HL-60 (cell line): Measurements from ENCODE around the gene TANGO2.

Source experiments
- DNase-seq, 2 experiments: peaks; one replicate each; pipeline ENCODE4 v3.0.0-alpha.2; 2010 to 2020; ENCODE audit warnings: low read depth in 1 of 2, low spot score in 1 of 2
- H3K27ac ChIP-seq: fragments of 250-450 bp; sonication (Bioruptor Pico); replicated peaks from 2 replicates; pipeline ENCODE4 v1.5.1; 2020; ENCODE audit warnings: mild to moderate bottlenecking, moderate library complexity
- H3K27me3 ChIP-seq: fragments of 250-450 bp; sonication (Bioruptor Pico); 2 replicates; pipeline ENCODE4 v1.5.1; 2021; ENCODE audit warnings: mild to moderate bottlenecking, moderate library complexity; ENCODE audit not compliant: insufficient read depth, poor library complexity, severe bottlenecking
- H3K4me3 ChIP-seq: replicated peaks from 2 replicates; pipeline ENCODE4 v1.5.1; 2011; ENCODE audit warnings: mild to moderate bottlenecking, control low read depth, low read length; ENCODE audit not compliant: insufficient read depth
- CTCF ChIP-seq: IDR thresholded peaks from one replicate; pipeline ENCODE4 v1.5.1; 2011; ENCODE audit warnings: low read length, control low read depth, inconsistent platforms; ENCODE audit not compliant: insufficient read depth
- GABPA ChIP-seq: IDR thresholded peaks from 2 replicates; pipeline ENCODE4 v1.6.1; 2012; ENCODE audit warnings: low read depth
- POLR2AphosphoS5 ChIP-seq: IDR thresholded peaks from 2 replicates; pipeline ENCODE4 v1.6.1; 2012; ENCODE audit warnings: low read depth
- REST ChIP-seq: IDR thresholded peaks from 2 replicates; pipeline ENCODE4 v1.6.1; 2012; ENCODE audit warnings: low read depth; ENCODE audit not compliant: insufficient replicate concordance
- SPI1 ChIP-seq: IDR thresholded peaks from 2 replicates; pipeline ENCODE4 v1.6.1; 2012; ENCODE audit warnings: low read depth, mild to moderate bottlenecking, borderline replicate concordance

TANGO2 gene

GRCh38 chr22:20040327-20041200, 19.7 kb downstream of the TANGO2 start:
- TF ChIP-seq POLR2AphosphoS5 (no peak), GABPA (no peak), SPI1 (no peak), REST (no peak)
- DNase-seq, result no peak
- Histone ChIP-seq H3K27me3 (no peaks in the 10 kb centered on the region), H3K4me3 (no peak overlapping the region), H3K27ac (no peak overlapping the region)

- H3K4me3 ChIP-seq, result no peak overlapping the region
Observed at GRCh38 chr22:20043057-20043996, 22.4 kb downstream of the TANGO2 start.

More at GRCh38 chr22:20043057-20043996, 22.4 kb downstream of the TANGO2 start:
- TF ChIP-seq REST, result no peak
- TF ChIP-seq POLR2AphosphoS5, result no peak
- TF ChIP-seq GABPA, result no peak
- no peak for TF ChIP-seq SPI1
- no peak for TF ChIP-seq CTCF
- no peak for DNase-seq
- no peaks in the 10 kb centered on the region for H3K27me3 ChIP-seq
- no peak overlapping the region for H3K27ac ChIP-seq
